ENCODE results near the gene SRC.

Gene SRC

DNA sequence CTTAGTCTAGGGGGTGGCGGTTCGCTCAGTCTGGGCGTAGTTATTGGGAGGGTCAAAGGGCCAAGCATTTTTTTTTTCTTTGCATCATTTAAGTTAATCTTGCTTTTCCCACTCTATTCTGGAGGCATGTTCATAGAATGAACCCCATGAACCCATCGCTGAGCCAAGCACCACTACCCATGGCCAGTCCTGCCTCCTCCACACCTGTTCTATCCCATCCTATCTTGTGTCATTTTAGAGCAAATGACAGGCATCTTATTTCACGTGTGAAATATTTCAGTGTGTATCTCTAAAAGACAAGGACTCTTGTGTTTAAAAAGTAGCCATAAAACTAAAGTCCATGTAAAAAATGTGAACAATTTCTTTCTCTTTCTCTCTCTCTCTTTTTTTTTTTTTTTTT, 13.9 kb downstream of the SRC start:
- DNase-seq (ENCODE audit: low read depth): no peak
- TF ChIP-seq, protein P1, sequence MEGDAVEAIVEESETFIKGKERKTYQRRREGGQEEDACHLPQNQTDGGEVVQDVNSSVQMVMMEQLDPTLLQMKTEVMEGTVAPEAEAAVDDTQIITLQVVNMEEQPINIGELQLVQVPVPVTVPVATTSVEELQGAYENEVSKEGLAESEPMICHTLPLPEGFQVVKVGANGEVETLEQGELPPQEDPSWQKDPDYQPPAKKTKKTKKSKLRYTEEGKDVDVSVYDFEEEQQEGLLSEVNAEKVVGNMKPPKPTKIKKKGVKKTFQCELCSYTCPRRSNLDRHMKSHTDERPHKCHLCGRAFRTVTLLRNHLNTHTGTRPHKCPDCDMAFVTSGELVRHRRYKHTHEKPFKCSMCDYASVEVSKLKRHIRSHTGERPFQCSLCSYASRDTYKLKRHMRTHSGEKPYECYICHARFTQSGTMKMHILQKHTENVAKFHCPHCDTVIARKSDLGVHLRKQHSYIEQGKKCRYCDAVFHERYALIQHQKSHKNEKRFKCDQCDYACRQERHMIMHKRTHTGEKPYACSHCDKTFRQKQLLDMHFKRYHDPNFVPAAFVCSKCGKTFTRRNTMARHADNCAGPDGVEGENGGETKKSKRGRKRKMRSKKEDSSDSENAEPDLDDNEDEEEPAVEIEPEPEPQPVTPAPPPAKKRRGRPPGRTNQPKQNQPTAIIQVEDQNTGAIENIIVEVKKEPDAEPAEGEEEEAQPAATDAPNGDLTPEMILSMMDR (conservative IDR thresholded peaks at IDR 0.05; ENCODE audit: low read length): no peak
- H3K4me3 ChIP-seq (ENCODE audit: low read length): no peak overlapping the region

DNA sequence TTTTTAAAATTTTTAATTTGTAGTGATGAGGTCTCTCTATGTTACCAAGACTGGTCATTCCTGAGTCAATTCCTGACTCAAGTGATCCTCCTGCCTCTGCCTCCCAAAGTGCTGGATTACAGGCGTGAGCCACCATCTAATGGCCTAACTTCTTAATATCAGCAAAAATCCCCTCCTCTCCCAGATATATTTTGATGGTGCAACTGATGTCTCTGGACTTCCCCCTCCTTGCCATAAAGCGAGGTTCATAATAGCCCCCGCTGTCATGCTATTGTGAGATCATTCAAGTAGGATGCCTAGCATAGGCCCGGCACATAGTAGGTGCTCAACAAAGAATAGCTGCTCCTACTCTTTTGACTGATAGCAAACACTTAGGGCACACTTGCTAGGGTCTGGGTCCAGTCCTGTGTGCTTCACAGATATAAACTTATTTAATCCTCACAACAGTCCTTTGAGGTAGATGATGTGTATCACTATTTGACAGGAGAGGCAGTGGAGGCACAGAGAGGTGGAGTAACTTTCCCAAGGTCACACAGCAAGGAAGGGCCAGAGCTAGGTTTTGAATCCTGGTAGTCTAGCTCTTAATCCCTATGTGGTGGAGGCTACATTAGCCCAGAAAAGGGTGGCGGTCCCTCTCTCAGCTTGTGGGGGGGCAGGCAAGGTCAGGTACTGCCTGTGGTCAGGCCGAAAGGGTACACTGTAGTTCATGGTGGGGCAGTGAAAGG, 14.6 kb downstream of the SRC start:
- TF ChIP-seq, protein P1 (conservative IDR thresholded peaks at IDR 0.05; ENCODE audit: low read length): no peak
- DNase-seq (ENCODE audit: low read depth): no peak
- H3K4me3 ChIP-seq (ENCODE audit: low read length): no peak overlapping the region

DNA sequence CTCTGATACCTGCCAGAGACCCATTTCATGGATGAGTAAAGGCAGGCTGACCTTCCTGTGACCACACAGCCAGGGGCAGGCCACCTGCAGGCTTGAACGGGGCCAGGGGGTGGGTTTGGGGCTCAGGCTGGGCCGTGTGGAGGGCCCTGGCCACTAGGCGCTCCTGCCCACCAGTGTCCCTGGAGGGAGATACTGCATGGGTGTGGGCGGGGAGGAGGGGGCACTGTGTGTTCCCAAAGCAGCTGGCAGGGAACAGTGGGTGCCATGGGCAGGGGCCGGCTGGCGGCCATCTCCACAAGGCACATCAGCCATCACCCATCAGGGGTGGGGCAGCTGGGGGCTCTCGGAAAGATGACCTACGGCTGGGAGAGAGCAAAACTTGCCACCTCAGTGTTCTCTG, 15.4 kb downstream of the SRC start:
- TF ChIP-seq, protein P1 (conservative IDR thresholded peaks at IDR 0.05; ENCODE audit: low read length): no peak
- no peak for DNase-seq (ENCODE audit: low read depth)
- no peak overlapping the region for H3K4me3 ChIP-seq (ENCODE audit: low read length)

DNA sequence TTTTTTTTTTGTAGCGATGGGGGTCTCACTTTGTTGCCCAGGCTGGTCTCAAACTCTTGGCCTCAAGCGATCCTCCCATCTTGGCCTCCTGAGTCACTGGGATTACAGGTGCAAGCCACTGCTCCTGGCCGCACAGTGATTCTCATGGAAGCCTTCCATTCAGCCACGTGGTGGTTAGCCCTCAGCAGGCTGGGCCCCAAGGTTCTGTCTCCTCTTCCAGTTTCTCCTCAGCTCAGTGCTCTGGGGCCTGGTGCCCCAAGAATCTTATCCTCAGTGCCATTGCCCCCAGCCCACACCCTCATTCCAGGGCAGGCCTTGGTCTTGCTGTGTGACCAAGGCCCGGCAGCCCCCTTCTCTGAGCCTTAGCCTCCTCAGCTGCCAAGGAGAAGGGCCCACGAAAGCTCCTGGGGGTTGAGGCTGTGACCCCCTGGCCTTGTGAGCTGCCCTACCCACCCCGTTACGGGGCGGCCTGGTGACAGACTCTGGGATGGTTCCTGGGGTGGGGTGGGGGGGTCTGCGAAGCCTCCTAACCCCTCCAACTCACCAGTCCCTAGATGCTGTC, 16.4 kb downstream of the SRC start:
- TF ChIP-seq, protein P1 (conservative IDR thresholded peaks at IDR 0.05; ENCODE audit: low read length): no peak
- no peak for DNase-seq (ENCODE audit: low read depth)
- H3K4me3 ChIP-seq (ENCODE audit: low read length): no peak overlapping the region

DNA sequence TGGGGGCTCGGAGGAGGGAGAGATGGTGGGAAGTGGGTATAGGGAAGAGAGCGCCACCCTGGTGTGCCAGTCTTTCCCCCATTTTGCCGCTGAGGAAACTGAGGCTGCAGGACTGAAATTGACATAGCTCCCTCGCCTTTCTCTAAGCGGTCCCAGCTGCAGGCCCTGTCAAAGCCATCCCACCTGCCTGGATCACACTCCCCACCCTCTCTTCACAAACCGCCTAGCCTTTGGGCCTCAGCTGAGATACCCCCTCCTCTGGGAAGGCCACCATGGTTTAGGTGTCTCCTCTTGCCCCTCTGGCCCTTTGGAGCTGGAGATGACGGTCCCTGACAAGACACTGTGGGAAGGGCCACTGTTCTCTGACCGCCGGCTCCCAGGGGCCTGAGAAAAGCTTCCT, 16.9 kb downstream of the SRC start:
- no peak overlapping the region for H3K4me3 ChIP-seq (ENCODE audit: low read length)
- TF ChIP-seq, protein P1 (conservative IDR thresholded peaks at IDR 0.05; ENCODE audit: low read length): no peak
- DNase-seq (ENCODE audit: low read depth): no peak

DNA sequence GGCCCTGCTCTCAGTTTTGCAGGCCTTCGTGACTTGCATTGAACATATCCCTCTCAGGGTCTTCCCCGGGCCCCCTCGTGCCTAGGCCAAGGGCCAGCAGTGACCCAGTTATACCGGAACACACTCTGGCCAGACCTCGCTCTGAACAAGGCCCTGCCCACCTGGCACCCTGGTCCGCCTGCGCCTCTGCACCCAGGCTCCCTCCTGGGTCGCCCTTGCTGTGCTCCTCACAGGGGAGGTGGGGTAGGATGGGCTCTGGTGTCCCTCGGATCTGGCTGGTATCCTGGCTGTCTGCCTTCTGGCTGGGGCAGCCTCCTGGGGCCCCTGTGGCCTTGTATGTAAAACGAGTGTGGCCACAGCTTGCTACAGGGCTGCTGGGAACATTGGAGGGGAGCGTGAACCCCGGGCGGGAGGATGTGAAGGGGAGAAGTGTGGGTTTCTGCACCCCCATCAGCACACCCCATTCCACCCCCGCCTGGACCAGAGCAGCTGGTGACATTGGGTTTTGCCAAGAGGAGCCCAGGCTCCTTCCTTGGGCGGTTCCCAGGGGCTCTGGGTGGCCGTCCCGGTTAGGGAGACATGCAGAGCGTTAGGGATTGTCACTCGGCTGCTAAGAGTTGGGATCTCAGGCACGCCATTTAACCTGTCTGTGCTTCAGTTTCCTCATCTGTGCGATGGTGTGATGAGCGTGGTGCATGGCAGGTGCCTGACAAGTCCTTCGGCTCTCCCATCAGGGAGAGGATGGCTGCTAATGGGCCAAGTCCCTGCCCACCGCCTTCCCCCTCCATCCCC, 17.5 kb downstream of the SRC start:
- DNase-seq (ENCODE audit: low read depth): no peak
- TF ChIP-seq, protein P1 (conservative IDR thresholded peaks at IDR 0.05; ENCODE audit: low read length): no peak

More for the DNA sequence above, 17.5 kb downstream of the SRC start:
- H3K4me3 ChIP-seq (ENCODE audit: low read length): no peak overlapping the region

Measured in AG10803 (cell line).